PC-9 (cell line): ENCODE data around the gene RNF145. TPM values are rescaled to one million over a fixed set of nuclear protein-coding genes. Genes with fewer than 3 reads are reported as not detected.
"Not testable (repeated sequence)": the region's sequence is repeated elsewhere in the genome, so short reads cannot be mapped to it uniquely, and the experiment has no call there.

Experiments used
- BruUV-seq: library from RNA; stranded (reverse); fragments of 400-500 nt; replicated peaks from 2 replicates; lab custom pipeline; 2021; lab: Mats Ljungman, UMichigan
- CTCF ChIA-PET: fragments of 300-600 bp; sonication (Branson Sonifier 250); formaldehyde crosslinking; loops from one replicate; lab custom pipeline; 2022; ENCODE audit warnings: antibody characterized with exemption; lab: Charles Lee
- POLR2A ChIA-PET: fragments of 300-600 bp; sonication (Branson Sonifier 250); formaldehyde crosslinking; loops from one replicate; lab custom pipeline; 2022; ENCODE audit warnings: antibody characterized with exemption; ENCODE audit not compliant: unreplicated experiment; lab: Charles Lee
- DNase-seq, 2 experiments: peaks; one replicate each; pipeline versions ENCODE4 v3.0.0 to v3.0.0-alpha.2; 2015 to 2022; ENCODE audit warnings: mixed read lengths in 1 of 2
- H2AFZ ChIP-seq: fragments of 200-600 bp; sonication (generic); 2 replicates; pipeline ENCODE4 v1.8.1; 2017; ENCODE audit warnings: antibody characterized with exemption
- H3F3A ChIP-seq: fragments of 200-600 bp; sonication (generic); 2 replicates; pipeline ENCODE4 v1.8.1; 2017; ENCODE audit warnings: antibody characterized with exemption, mild to moderate bottlenecking, low read depth; ENCODE audit not compliant: insufficient read depth
- H3K27ac ChIP-seq: fragments of 200-600 bp; sonication (generic); 2 replicates; pipeline ENCODE4 v1.6.1; 2016; ENCODE audit warnings: mixed run types
- H3K27me3 ChIP-seq: fragments of 200-600 bp; sonication (generic); 2 replicates; pipeline ENCODE4 v1.6.1; 2016; ENCODE audit warnings: low read depth, mixed run types; ENCODE audit not compliant: insufficient read depth
- H3K36me3 ChIP-seq: fragments of 200-600 bp; sonication (generic); 2 replicates; pipeline ENCODE4 v1.6.1; 2016; ENCODE audit warnings: low read depth, mixed run types
- H3K4me1 ChIP-seq: fragments of 200-600 bp; sonication (generic); replicated peaks from 2 replicates; pipeline ENCODE4 v1.6.1; 2016; ENCODE audit warnings: mixed run types; ENCODE audit not compliant: insufficient read depth
- H3K4me2 ChIP-seq: fragments of 200-600 bp; sonication (generic); 2 replicates; pipeline ENCODE4 v1.6.1; 2017; ENCODE audit warnings: mixed run types
- H3K4me3 ChIP-seq: fragments of 200-600 bp; sonication (generic); 2 replicates; pipeline ENCODE4 v1.6.1; 2016; ENCODE audit warnings: mixed run types
- H3K79me2 ChIP-seq: fragments of 200-600 bp; sonication (generic); 2 replicates; pipeline ENCODE4 v1.6.1; 2017; ENCODE audit warnings: low read depth, mixed run types
- H3K9me2 ChIP-seq: fragments of 200-600 bp; sonication (generic); 2 replicates; pipeline ENCODE4 v1.8.1; 2017; ENCODE audit warnings: mild to moderate bottlenecking; ENCODE audit not compliant: insufficient read depth
- H3K9me3 ChIP-seq: fragments of 200-600 bp; sonication (generic); 2 replicates; pipeline ENCODE4 v1.8.1; 2016; ENCODE audit warnings: low read depth; ENCODE audit not compliant: insufficient read depth
- H4K20me1 ChIP-seq: fragments of 200-600 bp; sonication (generic); 2 replicates; pipeline ENCODE4 v1.8.1; 2017; ENCODE audit not compliant: insufficient read depth
- CTCF ChIP-seq: fragments of 200-600 bp; sonication (generic); conservative IDR thresholded peaks from 2 replicates; pipeline ENCODE4 v1.6.1; 2017; ENCODE audit warnings: mixed run types, antibody characterized with exemption, mild to moderate bottlenecking, moderate library complexity
- EZH2 ChIP-seq: fragments of 200-600 bp; sonication (generic); IDR thresholded peaks from 2 replicates; pipeline ENCODE4 v1.8.0; 2017; ENCODE audit warnings: antibody characterized with exemption, low read depth
- intact Hi-C: fragments of 100-400 bp; cut with micrococcal nuclease; formaldehyde crosslinking; loops from one replicate; pipeline ENCODE4 v1.10.0; 2022; ENCODE audit not compliant: unreplicated experiment
- total RNA-seq: library from RNA; stranded (reverse); gene quantifications from 2 replicates; pipeline ENCODE4 v1.2.3, GENCODE V29; 2021

RNF145 gene
- total RNA-seq, 1 experiment from 2014 or later, result 54.5 TPM

- intact Hi-C loops, result loop anchor here (5.0 kb wide), 2 partner anchors 44 to 1234 kb away; partner anchors contain the start of gene RNF145
- POLR2A ChIA-PET, result interaction anchor here (0.6 kb wide), 2 partner anchors 14 to 131 kb away, joined by 4 to 6 read pairs; no protein-coding TSS in a partner anchor
These were observed 45.7 kb downstream of the RNF145 start for GRCh38 chr5:159163701-159164046.

DNA sequence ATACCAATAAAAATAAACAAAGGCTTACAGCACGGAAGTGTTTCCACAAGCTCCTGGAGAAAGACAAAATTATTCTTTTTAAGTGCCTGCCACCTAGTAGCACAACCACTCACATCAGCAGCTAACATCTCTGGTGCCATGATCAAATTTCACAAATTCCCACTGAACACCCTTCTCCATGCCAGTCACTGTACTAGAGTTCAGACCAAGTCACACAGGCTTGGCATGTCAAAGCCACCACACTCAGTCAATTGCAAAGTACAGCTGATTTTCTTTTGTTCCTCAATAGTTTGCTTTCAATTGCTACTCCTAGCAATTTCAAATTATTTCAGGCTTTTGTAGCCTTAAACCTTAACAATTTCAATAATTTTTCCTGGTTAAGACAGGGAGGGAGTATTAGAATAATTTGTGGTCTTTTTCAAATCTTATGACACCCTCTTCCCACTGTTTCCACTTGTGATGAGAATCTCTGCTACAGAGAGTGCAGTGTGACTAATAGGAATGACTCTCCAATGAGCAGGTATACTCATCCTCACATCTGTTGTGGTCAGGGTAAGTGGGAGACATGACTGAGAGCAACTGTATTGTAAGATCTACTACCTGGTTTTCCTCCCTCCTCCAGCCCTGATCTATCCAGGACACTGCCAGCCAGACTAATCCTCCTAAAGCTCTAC, 46.2 kb downstream of the RNF145 start:
- Histone ChIP-seq H2AFZ (no peak overlapping the region), H3K27me3 (no peaks in the 10 kb centered on the region), H3K4me1 (no peaks in the 10 kb centered on the region), H3K79me2 (no peaks in the 10 kb centered on the region), H3K36me3 (peaks cover 28% of the 10 kb centered on the region), H3K9me3 (no peaks in the 10 kb centered on the region), H3K4me3 (no peak overlapping the region), H3F3A (peaks cover 12% of the 10 kb centered on the region), H3K27ac (no peak overlapping the region), H3K9me2 (no peaks in the 10 kb centered on the region), H4K20me1 (peaks cover 6% of the 10 kb centered on the region; the same call in 1 of the 2 replicates), H3K4me2 (no peak overlapping the region)
- DNase-seq, result no peak
- ChIA-PET CTCF (no interaction called here), POLR2A (interaction anchor here (0.6 kb wide), 2 partner anchors 14 to 131 kb away, joined by 4 to 6 read pairs; no protein-coding TSS in a partner anchor)
- no TSS peak for BruUV-seq
- TF ChIP-seq EZH2 (no peak), CTCF (no peak)
- intact Hi-C loops, result loop anchor here (5.0 kb wide), 2 partner anchors 44 to 1234 kb away; partner anchors contain the start of gene RNF145

More at GRCh38 chr5:159163701-159164046, 45.7 kb downstream of the RNF145 start:
- peaks cover 6% of the 10 kb centered on the region; the same call in 1 of the 2 replicates for H4K20me1 ChIP-seq
- no peak for TF ChIP-seq CTCF
- no peak for TF ChIP-seq EZH2
- no peaks in the 10 kb centered on the region for H3K9me3 ChIP-seq
- peaks cover 28% of the 10 kb centered on the region for H3K36me3 ChIP-seq
- no peaks in the 10 kb centered on the region for H3K9me2 ChIP-seq
- H2AFZ ChIP-seq, result no peak overlapping the region
- peaks cover 12% of the 10 kb centered on the region for H3F3A ChIP-seq
- H3K27ac ChIP-seq, result no peak overlapping the region
- H3K4me1 ChIP-seq, result no peaks in the 10 kb centered on the region
- no peaks in the 10 kb centered on the region for H3K27me3 ChIP-seq
- H3K4me2 ChIP-seq, result no peak overlapping the region
- CTCF ChIA-PET, result no interaction called here
- no peak overlapping the region for H3K4me3 ChIP-seq
- no peaks in the 10 kb centered on the region for H3K79me2 ChIP-seq
- BruUV-seq, result no TSS peak
- no peak for DNase-seq

- POLR2A ChIA-PET, result no interaction called here
- H3K36me3 ChIP-seq, result peaks cover 22% of the 10 kb centered on the region
- H4K20me1 ChIP-seq, result peaks cover 13% of the 10 kb centered on the region
These were observed 47.8 kb downstream of the RNF145 start for GRCh38 chr5:159161361-159162214.

GRCh38 chr5:159158553-159159091, 50.7 kb downstream of the RNF145 start:
- DNase-seq, BruUV-seq, CTCF ChIA-PET, H3K27ac ChIP-seq, H3K4me2 ChIP-seq, H2AFZ ChIP-seq, H3K9me2 ChIP-seq, H3K79me2 ChIP-seq, H3K27me3 ChIP-seq, H3K4me3 ChIP-seq, H3K4me1 ChIP-seq, H3K9me3 ChIP-seq, POLR2A ChIA-PET: not testable (repeated sequence)
- Histone ChIP-seq H3K36me3 (peaks cover 29% of the 10 kb centered on the region), H4K20me1 (peaks cover 16% of the 10 kb centered on the region; the same call in 1 of the 2 replicates), H3F3A (peaks cover 15% of the 10 kb centered on the region)
- intact Hi-C loops, result loop anchor here (10.0 kb wide), 1 partner anchor 426 kb away; no protein-coding TSS in a partner anchor

More at GRCh38 chr5:159161361-159162214, 47.8 kb downstream of the RNF145 start:
- H3K27ac ChIP-seq, result no peak overlapping the region
- no peaks in the 10 kb centered on the region for H3K9me3 ChIP-seq
- peaks cover 18% of the 10 kb centered on the region for H3F3A ChIP-seq
- no peak overlapping the region for H2AFZ ChIP-seq
- H3K79me2 ChIP-seq, result no peaks in the 10 kb centered on the region
- DNase-seq, result no peak
- no peak overlapping the region for H3K4me3 ChIP-seq
- no peak overlapping the region for H3K4me2 ChIP-seq
- H3K4me1 ChIP-seq, result no peaks in the 10 kb centered on the region
- H3K9me2 ChIP-seq, result no peaks in the 10 kb centered on the region
- intact Hi-C loops, result loop anchor here (5.0 kb wide), 2 partner anchors 46 to 1236 kb away; partner anchors contain the start of gene RNF145
- H3K27me3 ChIP-seq, result no peaks in the 10 kb centered on the region
- BruUV-seq, result no TSS peak
- TF ChIP-seq CTCF (no peak), EZH2 (no peak)
- CTCF ChIA-PET, result no interaction called here
